Measurements from ENCODE around the gene STK39.
"Not testable (repeated sequence)": the region's sequence is repeated elsewhere in the genome, so short reads cannot be mapped to it uniquely, and the experiment has no call there.

Gene STK39

DNA sequence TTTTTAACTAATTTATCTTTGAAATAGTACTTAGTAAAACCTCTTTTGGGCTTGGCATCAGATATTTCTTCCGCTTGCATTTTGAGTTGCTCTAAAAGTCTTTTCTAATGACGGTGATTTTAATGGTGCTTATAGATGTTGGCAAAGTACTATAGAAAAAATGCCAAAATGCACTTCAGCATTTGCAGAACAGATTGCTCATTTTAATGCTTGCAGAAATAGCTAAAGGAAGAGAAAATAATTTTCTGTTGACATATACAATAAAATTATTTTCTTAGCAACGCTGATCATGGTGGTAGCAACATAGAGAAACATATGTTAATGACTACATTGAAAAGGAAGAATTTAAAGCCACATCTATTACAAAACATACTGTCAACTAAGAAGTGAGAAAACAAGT is 170.7 kb downstream of the STK39 start:
- no peak for DNase-seq

DNA sequence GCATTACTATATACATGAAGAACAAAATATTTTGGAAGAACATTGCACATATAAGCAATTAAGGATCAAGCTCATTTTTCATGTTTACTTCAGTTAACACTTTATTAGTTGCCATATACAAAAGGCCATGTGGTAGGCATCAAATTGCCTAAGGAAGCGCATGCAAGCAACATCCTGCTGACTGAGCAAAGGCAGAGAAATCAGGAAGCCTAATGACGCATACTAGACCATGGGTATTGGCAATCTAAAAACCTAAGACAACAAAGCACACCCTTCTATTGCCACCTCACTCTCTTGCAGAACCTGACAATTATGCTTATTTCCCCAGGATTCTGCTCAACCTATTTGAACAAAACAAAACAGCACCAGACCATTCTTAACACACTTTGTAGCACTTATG is 171.9 kb downstream of the STK39 start:
- DNase-seq = no peak

DNA sequence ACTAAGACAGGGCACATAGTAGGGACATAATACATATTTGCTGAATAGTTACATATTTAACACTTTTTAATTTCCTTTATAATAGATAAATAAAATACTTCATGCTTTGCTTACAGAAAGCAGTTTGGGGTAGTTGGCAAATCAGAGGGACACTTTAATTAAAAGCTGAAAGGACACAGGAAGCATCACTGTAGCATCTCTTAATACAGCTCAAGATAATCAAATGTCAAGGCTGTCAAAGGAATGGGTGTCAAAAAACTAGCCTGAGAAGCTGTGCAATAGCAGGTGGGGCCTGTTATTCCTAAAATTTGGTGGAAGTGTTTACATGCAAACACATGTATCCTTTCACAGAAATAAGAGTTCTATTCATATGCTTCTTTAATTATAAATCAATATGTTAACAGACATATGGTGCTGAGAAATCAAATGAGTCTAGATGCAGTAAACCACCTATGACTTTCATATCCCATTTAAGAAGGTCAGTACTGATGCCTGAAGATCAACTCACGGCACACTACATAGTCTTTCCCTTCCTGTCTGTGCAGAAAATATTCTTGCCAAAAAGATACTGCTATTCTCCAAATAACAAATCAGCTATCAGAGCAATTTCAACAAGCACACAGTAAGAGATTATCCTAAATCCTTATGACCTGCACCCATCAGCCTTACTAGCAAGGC is 174.6 kb downstream of the STK39 start:
- DNase-seq = no peak

DNA sequence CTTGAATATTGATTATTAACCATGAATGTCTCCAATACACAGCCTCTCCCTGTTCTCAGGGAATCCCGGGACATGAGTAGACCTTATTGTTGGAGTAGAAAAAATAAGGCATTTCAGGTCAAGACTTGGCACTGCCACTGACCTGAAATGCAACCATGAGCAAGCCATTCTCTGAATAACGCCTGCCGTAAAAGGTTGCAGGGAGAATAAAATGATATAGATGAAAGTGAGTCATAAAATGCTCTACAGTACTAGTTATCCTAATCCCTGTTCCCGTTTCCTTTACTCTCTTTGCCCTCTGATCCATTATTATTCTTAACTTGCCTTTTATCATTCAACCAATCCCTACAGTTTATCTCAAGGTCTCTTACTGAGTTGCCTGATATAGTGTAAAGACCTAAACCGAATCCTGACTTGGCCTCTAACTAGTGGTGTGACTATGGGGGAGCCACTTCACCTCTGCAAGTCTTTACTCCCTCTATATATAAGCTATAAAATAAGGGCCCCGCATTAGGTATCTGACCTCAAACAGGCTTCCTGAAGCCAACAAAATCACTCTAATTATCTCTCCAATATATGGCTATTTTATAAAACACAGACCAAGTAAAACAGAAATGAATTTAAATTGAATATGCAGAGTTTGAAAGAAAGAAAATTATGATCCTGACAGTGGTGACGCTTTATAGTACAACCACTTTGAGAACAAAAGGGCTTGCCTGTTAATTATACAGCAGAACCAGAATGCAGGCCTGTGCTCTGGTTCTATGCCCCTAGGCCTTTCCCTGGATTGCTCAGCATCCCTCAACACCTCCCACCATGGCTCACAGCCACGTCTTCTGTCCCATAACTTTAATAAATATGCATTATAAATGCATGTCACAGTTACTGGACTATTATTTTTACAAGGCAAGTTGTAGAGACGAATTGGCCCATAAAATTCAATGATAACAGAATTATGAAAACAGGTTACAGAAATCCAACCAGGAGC is 183.1 kb downstream of the STK39 start:
- DNase-seq = no peak

DNA sequence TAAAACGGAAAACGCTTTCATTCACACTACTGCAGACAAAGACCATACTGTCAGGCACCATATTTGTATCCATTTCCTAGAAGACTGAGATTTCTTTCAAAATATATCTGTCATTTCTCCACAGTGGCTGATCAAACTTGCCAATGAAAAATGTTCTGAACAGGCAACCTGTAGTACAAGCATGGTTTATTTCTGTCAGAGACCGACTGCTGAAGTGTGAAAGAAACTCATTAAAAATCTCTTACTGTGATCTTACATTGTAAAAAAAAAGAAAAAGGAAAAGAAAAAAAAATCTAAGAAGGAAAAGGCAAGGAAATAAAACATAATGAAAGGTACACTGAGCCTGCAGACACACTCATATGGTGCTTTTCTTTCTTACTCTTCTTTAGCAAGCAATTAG is 184.5 kb downstream of the STK39 start:
- DNase-seq = no peak

DNA sequence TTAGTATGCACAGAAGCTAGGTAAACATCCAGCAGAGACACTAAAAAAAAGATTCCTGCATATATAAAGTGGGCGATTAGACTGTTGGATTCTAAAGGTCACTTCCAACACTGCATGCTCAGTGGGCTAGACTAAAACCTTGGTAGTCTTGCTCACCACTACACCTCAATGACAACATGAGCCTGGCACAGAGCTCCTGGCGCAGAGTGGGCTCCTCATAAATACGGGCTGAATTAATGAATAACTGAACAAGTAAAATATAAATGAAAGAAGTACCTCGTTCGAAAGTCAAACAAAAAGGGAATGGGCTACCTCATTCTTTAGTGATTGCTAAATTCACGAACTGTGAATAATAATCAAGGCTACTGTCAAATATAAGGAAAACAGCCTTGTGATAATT is 185.3 kb downstream of the STK39 start:
- DNase-seq = no peak

DNA sequence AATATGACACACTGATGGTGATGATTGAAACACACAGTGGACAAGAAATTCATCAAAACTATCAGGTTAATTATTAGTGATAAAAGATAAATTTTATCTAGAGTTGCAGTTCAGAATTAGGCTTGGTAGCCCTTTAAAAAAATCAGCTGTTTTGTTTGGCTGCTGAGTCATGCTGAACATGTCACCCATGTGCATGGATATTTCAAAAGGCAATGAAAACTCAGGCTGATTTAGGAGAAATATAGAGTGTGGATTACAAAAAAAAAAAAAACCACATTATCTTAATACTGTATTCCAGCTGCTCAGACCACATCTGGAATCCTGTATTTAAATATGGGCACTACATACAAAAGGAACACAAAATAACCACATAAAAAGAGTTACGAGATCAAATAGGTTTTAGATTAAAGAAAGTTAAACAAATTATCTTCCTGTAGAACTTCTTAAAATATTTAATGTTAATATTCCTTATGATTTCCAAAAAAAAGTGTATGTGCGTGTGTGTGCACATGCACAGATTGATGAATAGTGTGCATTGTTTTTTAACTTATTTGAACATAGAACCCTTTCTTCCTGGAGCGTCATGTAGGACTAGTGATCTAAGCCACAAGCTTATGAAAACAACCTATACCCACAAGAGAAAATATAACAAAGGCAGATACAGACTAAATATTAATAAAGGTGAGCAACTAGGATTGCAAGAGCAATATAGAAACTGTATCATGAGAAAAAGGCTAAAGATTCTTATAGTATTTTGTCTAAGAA is 186.2 kb downstream of the STK39 start:
- DNase-seq = no peak

DNA sequence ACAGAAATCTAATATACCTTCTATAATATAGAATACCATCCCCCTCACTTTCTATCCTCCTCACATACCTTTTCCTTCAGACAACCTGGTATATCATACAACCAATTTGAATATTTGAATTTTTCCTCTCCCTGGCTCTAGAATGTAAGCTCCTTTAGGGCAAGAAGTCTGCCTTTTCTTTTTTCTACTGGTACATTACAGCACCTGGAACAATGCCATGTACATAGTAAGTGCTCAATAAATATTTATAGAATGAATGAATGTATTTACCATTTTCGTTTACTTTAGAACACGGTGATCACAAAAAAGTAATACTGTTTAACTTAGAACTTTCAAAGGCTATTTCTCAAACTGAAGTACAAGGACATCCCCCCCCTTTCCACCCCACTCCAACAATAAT is 187.6 kb downstream of the STK39 start:
- DNase-seq = no peak

DNA sequence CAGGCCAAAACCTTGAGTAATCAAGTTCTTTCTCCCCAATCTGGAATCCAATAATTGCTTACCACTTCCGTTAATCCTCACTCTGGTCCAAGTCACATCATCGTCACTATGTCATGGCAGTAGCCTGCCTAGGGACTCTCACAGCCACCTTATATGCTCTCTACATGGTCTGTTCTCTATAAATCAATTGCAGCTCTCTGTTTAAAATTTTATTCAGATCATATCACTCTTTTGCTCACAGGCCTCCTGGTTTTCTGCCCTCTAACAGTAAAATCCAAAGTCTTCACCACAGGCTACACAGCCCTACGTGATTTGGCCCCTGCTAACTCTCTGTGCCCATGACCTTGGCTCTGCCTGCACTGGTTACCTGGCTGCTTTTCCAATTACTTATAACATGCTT is 188.7 kb downstream of the STK39 start:
- no peak for DNase-seq

DNA sequence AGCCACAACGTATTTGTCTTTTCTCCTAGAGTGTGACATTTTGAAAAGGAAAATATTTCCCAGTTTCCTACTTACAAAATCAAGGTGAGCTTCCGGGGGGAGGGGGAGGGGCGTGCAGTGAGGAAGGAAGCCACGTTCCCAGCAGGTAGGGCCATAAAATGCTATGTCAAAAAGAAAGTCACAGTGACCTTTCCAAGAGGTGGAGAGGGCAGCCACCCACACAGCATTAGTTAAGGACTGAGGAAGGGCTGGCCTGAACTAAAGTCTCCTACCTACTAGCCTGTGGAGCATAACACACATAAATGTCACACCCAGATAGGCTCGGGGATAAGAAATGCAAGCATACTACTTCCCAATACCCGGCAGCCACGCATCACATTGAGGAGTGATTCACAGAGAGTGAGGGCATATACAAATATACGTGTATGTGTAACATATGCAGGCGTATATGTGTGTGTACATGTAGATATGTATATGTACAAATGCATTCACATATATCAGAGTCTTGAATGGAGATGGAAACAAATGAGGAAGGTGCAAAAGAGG is 191.1 kb downstream of the STK39 start:
- DNase-seq = no peak

DNA sequence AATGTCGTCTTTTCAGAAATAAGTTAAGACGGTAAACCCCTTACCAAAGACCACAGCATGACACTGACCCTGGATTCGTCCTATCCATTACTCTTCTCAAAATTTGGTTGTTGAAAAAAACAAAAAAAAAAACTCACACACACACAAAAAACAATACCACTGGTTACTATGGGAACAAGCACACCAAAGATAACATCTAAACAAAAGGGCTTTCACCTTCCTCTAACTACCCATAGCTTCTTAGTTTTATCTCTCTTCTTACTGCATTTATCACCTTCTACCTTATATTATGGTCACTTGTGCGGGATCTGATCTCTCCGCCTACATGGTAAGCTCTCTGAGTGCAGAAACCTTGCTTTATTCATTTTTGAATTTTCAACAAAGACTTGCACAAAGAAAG is 192.7 kb downstream of the STK39 start:
- no peak for DNase-seq

DNA sequence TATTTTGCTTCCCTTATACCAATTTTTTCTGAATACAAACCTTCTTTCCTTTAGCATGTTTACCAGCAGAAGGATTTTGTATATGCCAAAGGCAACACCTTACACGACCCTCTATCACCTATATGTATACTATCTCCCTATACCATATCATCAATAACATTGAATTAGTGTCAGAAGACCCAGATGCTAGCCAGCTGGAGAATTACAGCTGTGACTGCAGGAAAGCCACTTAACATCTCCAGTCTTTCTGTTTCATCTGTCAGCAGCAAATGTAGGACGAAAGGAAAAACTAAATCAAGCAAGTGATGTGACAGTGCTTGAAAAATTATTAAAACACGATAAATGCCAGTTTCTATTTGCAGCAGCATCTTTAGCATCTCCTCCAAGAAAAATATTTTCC is 193.7 kb downstream of the STK39 start:
- no peak for DNase-seq

DNA sequence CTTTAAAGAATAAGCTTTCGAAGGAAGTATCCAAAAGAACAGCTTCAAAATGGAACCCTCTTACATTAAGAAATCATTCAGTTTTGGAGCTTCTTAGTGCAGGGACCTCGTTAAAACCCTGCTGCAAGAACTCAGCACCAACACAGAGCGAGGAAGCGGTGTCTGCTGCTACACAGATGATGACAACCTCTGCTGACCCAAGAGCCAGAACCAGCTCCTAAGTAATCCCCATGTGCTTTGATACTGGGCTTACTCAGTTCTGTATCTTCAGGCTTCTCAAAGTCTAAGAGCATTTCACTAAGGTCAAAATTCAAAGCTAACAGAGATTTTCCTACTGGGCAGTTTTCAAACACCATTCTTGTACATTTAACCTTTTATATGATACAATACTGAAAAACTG is 194.6 kb downstream of the STK39 start:
- no peak for DNase-seq

DNA sequence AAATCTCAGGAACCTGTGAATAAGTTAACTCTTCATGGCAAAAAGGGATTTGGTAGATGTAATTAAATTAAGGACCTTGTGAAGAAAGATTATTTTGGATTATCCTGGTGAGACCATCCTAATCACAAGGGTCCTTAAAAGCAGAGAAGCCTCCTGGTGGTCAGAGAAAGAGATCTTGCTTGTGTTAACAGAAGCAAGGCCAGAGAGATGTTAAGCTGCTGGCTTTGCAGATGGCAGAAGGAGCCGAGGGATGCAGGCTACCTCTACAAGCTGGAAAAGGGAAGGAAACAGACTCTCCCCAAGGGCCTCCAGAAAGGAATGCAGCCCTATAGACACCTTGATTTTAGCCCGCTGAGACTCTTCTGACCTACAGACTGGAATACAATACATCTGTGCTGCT is 197.0 kb downstream of the STK39 start:
- DNase-seq = no peak

DNA sequence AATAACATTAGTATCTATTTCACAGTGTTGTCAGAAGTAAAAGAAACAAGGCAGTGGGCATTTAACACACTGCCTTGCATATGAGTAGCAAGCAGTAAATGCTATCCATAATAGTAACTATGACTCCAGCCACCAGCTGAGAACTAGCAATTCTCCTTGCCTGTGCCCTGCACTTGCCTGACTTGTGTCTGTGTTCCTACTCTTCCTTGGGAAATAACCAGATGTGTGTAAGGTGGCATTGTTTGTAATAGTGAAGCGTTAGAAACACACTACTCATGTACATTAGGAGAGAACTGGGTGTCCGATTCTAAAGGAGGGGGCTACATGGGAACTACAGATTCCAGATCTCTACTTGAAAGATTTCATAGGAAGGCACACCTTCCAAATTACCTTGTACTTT is 197.8 kb downstream of the STK39 start:
- no peak for DNase-seq

DNA sequence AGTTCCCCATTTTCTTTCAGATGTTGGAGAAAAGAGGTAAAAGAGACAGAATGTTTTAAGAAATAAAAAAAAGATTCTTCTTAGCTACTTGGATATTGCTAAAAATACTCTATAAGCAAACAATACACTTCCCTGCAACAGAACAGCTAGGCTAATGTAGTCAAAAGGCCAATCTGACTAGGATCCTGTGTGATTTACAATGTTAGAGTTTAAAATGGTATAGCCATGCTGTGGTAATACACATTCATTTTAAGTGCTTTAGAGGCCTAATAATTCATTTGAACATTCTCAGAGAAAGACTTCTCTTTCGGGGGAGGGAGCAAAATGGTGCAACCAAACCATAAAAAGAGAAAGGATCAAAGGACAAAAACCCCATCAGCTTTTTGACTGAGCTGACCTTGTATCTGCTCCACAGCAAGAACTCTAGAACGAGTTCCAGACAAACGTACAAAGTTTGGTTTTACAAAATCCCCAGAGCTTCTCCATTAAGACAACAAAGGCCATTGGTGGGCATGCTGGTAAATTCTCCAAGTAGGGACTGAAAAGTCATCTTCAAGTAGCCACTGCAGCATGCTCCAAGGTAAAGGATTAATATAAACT is 200.2 kb downstream of the STK39 start:
- no peak for DNase-seq

DNA sequence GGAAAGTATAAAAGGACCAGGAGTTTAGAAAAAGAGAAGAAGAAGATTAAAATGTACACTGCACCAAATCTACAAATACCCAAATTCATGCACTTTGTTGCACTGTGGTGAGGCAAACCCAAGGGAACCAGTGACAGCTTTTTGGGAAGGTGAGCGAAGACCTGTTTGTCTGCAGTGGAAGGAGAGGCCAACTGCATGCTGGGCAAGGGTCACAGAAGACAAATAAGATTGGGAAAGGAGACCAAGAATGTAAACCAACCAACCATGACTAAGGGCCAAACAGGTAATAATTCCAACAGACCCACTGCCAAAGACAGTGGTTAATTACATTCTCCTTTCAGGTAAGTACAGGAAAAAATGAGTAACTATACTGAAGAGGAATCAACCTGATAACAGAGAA is 202.8 kb downstream of the STK39 start:
- DNase-seq = no peak

DNA sequence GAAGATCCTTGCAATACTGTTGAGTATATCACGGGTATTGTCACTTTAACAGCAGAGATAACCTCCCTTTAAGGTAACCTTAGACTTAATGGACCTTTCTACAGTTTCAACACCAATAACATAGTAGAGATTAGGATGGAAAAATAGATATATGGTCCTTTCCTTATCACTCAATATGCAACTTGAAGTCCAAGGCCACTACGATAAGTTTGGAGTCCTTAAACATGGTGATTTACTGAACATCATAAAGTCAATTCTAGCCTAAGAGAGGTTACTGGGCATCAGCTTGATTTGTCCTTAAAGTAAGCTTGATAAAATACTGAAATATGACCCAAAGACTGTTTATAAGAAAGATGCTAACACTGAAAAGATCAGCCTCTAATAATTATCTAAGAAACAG is 203.2 kb downstream of the STK39 start:
- DNase-seq = no peak

DNA sequence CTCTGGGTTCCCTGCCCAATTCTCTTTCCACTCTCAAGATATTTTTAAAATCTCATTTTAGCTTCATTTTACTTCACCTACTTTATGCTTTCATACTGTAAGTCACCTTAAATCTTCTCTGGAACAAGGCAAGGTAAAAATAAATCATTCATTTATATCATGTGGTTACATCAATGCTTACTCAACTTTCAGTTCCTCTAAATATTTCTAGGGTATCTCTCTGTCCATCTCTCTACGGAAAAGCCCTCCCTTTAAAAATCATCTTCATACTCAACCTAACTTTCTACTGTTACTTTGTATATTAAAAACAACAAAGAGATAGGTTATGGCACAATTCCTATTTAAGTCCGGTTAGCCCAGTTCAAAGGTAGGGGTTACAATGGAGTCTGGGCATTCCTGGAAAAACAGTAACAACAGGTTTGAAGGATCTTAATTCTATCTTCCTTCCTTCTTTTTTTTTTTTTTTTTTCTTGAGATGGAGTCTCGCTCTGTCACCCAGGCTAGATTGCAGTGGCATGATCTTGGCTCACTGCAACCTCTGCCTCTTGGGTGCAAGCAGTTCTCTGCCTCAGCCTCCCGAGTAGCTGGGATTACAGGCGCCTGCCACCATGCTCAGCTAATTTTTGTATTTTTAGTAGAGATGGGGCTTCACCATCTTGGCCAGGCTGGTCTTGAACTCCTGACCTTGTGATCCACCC is 205.1 kb downstream of the STK39 start:
- not testable (repeated sequence) for DNase-seq

DNA sequence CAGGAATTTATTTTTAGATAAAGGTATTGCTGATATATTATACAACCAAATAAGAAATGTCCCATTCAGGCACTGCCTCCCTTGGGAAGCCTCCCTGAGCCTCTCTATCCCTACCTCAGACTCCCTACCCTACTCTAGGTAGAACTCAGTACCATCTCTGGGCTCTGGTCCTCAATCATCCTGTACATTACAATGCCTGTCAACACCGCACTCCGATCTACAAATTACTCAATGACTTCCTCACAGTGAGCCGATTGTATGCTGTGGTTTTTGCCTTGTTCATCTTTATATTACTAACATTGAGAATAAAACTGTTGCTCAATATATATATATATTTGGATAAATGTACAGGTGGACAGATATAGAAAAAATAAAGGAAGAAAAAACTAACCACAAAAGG is 207.5 kb downstream of the STK39 start:
- DNase-seq = no peak

DNA sequence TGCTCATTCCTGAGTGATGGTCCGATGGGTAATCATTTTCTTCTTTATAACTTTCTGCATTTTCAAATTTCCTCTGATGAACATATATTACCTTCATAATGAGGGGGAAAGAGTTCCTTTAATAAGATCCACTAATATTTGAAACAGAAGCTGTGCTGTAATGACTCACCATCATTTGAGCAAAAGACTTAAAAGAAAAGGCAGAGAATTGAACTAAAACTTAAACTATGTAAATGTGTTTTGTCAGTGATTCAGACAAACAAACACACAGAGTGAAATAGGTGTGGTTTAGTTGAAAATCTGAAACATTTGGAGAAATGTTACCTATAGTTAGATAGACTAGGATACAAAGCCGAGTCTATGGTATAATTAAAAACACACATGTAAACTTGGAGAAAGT is 209.6 kb downstream of the STK39 start:
- no peak for DNase-seq

DNA sequence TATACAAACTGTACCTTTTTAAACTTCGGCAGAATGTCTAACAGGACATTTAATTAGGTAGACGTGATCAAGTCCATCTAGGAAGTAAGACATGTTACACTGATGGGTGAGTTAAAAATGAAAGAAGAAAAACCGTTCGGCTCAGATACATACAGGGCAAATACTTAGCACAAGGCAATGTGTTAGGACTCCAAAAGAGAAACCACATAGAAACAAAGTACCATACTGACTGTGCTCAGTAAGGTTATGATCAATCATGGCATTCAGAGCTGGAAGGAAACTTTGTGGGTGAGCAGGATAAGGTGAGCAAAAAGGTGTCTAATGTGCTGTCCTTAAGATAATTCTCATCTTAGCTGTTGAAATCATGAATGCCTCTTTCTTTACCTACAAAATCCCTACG is 211.9 kb downstream of the STK39 start:
- no peak for DNase-seq

Measured in retina (tissue), 1 donor.